GM23338 (cell line): ENCODE measurements around the gene INPP5D.

ENCODE experiments used
- CREB1 ChIP-seq: fragments of 250-450 bp; sonication (Bioruptor Pico); IDR thresholded peaks from 2 replicates; pipeline ENCODE4 v1.5.0; 2020; ENCODE audit warnings: low read depth, mild to moderate bottlenecking, moderate library complexity
- CTCF ChIP-seq, 2 experiments: fragments of 200-600 bp in 1 of 2; sonication (generic) in 1 of 2; conservative IDR thresholded peaks; 2 replicates each; pipeline versions ENCODE4 v1.5.1 to v1.6.1; 2016 to 2017; ENCODE audit warnings: antibody characterized with exemption in 2 of 2, low read depth in 2 of 2, mild to moderate bottlenecking in 2 of 2, moderate library complexity in 1 of 2
- ETS1 ChIP-seq: IDR thresholded peaks from 2 replicates; pipeline ENCODE4 v1.6.1; 2016; ENCODE audit warnings: antibody characterized with exemption
- EZH2 ChIP-seq: fragments of 200-600 bp; sonication (generic); IDR thresholded peaks from one replicate; pipeline ENCODE4 v1.8.0; 2017; ENCODE audit warnings: antibody characterized with exemption, mild to moderate bottlenecking, low read depth; ENCODE audit not compliant: unreplicated experiment
- EZH2phosphoT487 ChIP-seq: fragments of 200-600 bp; sonication (generic); IDR thresholded peaks from one replicate; pipeline ENCODE4 v1.8.1; 2018; ENCODE audit warnings: antibody characterized with exemption; ENCODE audit not compliant: unreplicated experiment
- POLR2AphosphoS5 ChIP-seq: IDR thresholded peaks from 2 replicates; pipeline ENCODE4 v1.6.1; 2016; ENCODE audit warnings: antibody characterized with exemption, low read depth
- ZNF114 ChIP-seq: fragments of 250-450 bp; sonication (Bioruptor Pico); IDR thresholded peaks from 2 replicates; pipeline ENCODE4 v1.5.0; 2020; ENCODE audit warnings: mild to moderate bottlenecking, moderate library complexity

GRCh38 chr2:233148354-233148753, 88.2 kb downstream of the INPP5D start:
- TF ChIP-seq POLR2AphosphoS5 = no peak
- no peak for TF ChIP-seq CTCF (conservative IDR thresholded peaks at IDR 0.05; ENCODE audit: low read depth in 2 of 2)
- no peak for TF ChIP-seq ZNF114 (CRISPR knock-in tag)
- no peak for TF ChIP-seq ETS1
- no peak for TF ChIP-seq EZH2
- no peak for TF ChIP-seq CREB1
- TF ChIP-seq EZH2phosphoT487 = no peak
